T-cell (primary cell): ENCODE data around the gene THAP7. TPM values are rescaled to one million over a fixed set of nuclear protein-coding genes. Genes with fewer than 3 reads are reported as not detected.

ENCODE experiments used
- ATAC-seq, 4 experiments: fragments of 200-7000 bp in 3 of 4; fragments of 150-1000 bp in 1 of 4; cut with Tn5 transposase; replicated peaks in 1 of 4; 1 replicate in 3 of 4; 2 replicates in 1 of 4; pipeline ENCODE4 v1.10.0; 2021; ENCODE audit warnings: moderate library complexity in 3 of 4, mild to moderate bottlenecking in 2 of 4, moderate number of reproducible peaks in 1 of 4
- CTCF ChIA-PET, 2 donors: fragments of 300-600 bp; sonication (Branson Sonifier 250); formaldehyde crosslinking; loops; one replicate each; lab custom pipeline; 2022; ENCODE audit warnings: antibody characterized with exemption in 2 of 2; lab: Charles Lee
- POLR2A ChIA-PET, 2 donors: fragments of 300-600 bp; sonication (Branson Sonifier 250); formaldehyde crosslinking; loops; one replicate each; lab custom pipeline; 2022; ENCODE audit warnings: antibody characterized with exemption in 2 of 2; lab: Charles Lee
- DNase-seq, 35 experiments: peaks; one replicate each; pipeline versions ENCODE4 v3.0.0 to v3.0.0-alpha.2; 2013 to 2023
- H3K27ac ChIP-seq: one replicate; pipeline ENCODE4 v1.5.1; 2013; ENCODE audit warnings: low read length
- H3K27me3 ChIP-seq, 2 experiments: replicated peaks in 1 of 2; 1 replicate in 1 of 2; 2 replicates in 1 of 2; pipeline versions ENCODE4 v1.6.1 to v1.7.0; 2013; ENCODE audit warnings: low read length in 1 of 2, mixed read lengths in 1 of 2; ENCODE audit not compliant: control insufficient read depth in 2 of 2, insufficient read depth in 2 of 2; ENCODE audit errors: extremely low read depth in 1 of 2
- H3K36me3 ChIP-seq, 2 donors: 1 replicate in 1 of 2; 2 replicates in 1 of 2; pipeline versions ENCODE4 v1.6.1 to v1.7.0; 2013; ENCODE audit warnings: low read length in 1 of 2; ENCODE audit not compliant: control insufficient read depth in 2 of 2, insufficient read depth in 1 of 2; ENCODE audit errors: extremely low read depth in 1 of 2
- H3K4me1 ChIP-seq, 2 experiments: 1 replicate in 1 of 2; 2 replicates in 1 of 2; pipeline versions ENCODE4 v1.6.1 to v1.7.0; 2013; ENCODE audit warnings: low read length in 2 of 2, mixed read lengths in 1 of 2; ENCODE audit not compliant: insufficient read depth in 2 of 2, control insufficient read depth in 1 of 2; ENCODE audit errors: extremely low read depth in 1 of 2
- H3K4me3 ChIP-seq, 2 donors: 1 replicate in 1 of 2; 2 replicates in 1 of 2; pipeline versions ENCODE4 v1.5.1 to v1.7.0; 2013; ENCODE audit warnings: mild to moderate bottlenecking in 2 of 2, low read length in 1 of 2, moderate library complexity in 1 of 2; ENCODE audit not compliant: control insufficient read depth in 1 of 2; ENCODE audit errors: extremely low read depth in 1 of 2
- H3K9me3 ChIP-seq: 2 replicates; pipeline ENCODE4 v1.7.0; 2013
- H3K27ac Mint-ChIP-seq, 2 donors: one replicate each; pipeline ENCODE4 v1.8.0; 2020 to 2021; ENCODE audit warnings: mild to moderate bottlenecking in 2 of 2, mixed read lengths in 2 of 2
- H3K27me3 Mint-ChIP-seq, 2 donors: one replicate each; pipeline ENCODE4 v1.8.0; 2021 to 2022; ENCODE audit warnings: mixed read lengths in 2 of 2
- H3K36me3 Mint-ChIP-seq: one replicate; pipeline ENCODE4 v1.8.0; 2021; ENCODE audit warnings: mixed read lengths
- H3K4me1 Mint-ChIP-seq, 3 donors: one replicate each; pipeline ENCODE4 v1.8.0; 2020 to 2022; ENCODE audit warnings: mixed read lengths in 3 of 3, mild to moderate bottlenecking in 1 of 3
- H3K4me3 Mint-ChIP-seq, 3 donors: one replicate each; pipeline ENCODE4 v1.8.0; 2020 to 2022; ENCODE audit warnings: mild to moderate bottlenecking in 3 of 3, mixed read lengths in 3 of 3, moderate library complexity in 3 of 3
- H3K9me3 Mint-ChIP-seq, 3 donors: one replicate each; pipeline ENCODE4 v1.8.0; 2020 to 2022; ENCODE audit warnings: mixed read lengths in 3 of 3
- WGBS: methylation state at CpG from one replicate; pipeline ENCODE4 v1.1.5; 2013; ENCODE audit warnings: missing lambda C conversion rate; ENCODE audit not compliant: insufficient coverage; 5-methylcytosine and 5-hydroxymethylcytosine counted together
- total RNA-seq, 35 experiments: library from RNA in 6 of 35; stranded (reverse) in 6 of 35; fragments of 120-200 nt in 1 of 35; gene quantifications; one replicate each; pipeline versions ENCODE4 v1.2.1 to v1.2.4 and lab custom pipeline; 2013 to 2026

THAP7 gene
- total RNA-seq, 5 donors from 2014 or later (not counting 1 experiment from before 2014, with no cell fraction given) = 46.4 to 61.1 (median 56.8) TPM

DNA sequence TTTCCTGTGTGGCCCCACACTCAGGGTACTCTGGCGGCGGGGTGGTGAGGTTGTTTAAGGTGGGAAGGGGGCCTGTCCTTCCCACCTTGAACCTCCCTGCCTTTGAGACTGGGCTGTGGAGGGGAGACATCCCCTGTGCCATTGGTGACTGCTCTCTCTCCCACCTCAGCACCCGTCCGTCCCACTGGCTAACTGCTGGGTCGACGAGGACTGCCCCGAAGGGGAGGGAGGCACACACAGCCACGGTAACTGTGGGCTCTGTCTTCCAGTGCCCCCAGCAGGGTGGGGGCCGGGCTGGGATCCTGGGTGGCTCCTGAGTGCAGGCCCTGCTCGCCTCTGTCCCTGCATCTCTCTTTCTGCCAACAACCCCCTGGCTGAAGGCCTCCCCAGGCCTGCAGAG is 20.6 kb upstream of the THAP7 start:
- Mint-ChIP-seq H3K36me3 (no peaks in the 10 kb centered on the region), H3K27me3 (no peaks in the 10 kb centered on the region), H3K4me1 (peaks cover 13 to 17% (median 16%) of the 10 kb centered on the region in 3 donors), H3K4me3 (no peak overlapping the region), H3K27ac (no peak overlapping the region), H3K9me3 (no peaks in the 10 kb centered on the region)
- ChIA-PET POLR2A (no interaction called here), CTCF (interaction anchor here in 1 of 2 donors (0.5 kb wide), 1 partner anchor 20 kb away, joined by 3 read pairs; no protein-coding TSS in a partner anchor)
- Histone ChIP-seq H3K4me3 (no peak overlapping the region), H3K36me3 (no peaks in the 10 kb centered on the region), H3K27ac (no peak overlapping the region), H3K4me1 (peaks cover 0 to 13% of the 10 kb centered on the region in 2 experiments), H3K27me3 (peaks cover 0 to 28% of the 10 kb centered on the region in 2 experiments), H3K9me3 (no peaks in the 10 kb centered on the region)
- WGBS = 74% methylated on average over 6 of the region's 10 CpGs
- no peak for ATAC-seq
- no peak for DNase-seq

DNA sequence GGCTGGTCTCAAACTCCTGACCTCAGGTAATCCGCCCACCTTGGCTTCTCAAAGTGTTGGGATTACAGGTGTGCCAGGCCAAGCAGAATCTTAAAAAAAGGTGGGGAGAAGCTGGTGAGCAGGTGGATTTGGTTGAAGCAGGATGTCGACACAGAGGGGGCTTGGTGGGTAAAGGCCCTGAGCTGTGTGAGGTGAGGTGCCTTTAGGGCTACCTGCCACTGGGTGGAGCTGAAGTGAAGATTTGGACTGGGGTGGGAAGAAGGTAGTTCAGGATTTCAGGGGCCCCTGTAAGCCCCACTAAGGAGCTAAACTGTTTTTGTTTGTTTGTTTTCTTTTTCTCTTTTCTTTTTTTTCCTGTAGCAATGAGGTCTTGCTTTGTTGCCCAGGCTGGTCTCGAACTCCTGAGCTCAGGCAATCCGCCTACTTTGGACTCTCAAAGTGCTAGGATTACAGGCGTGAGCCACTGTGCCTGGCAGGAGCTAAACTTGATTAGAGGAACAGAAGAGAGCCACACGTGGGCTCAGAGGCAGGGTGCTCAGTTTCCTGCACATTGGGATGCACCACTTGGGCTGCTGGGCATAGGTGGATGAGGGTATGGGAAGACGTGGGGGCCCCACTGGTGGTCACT is 19.0 kb upstream of the THAP7 start:
- 59% methylated on average over 6 of the region's 7 CpGs for WGBS
- no peak overlapping the region for H3K4me3 Mint-ChIP-seq
- Histone ChIP-seq H3K4me1 (peaks cover 0 to 11% of the 10 kb centered on the region in 2 experiments), H3K4me3 (no peak overlapping the region), H3K9me3 (no peaks in the 10 kb centered on the region), H3K27ac (no peak overlapping the region), H3K27me3 (peaks cover 0 to 17% of the 10 kb centered on the region in 2 experiments), H3K36me3 (no peaks in the 10 kb centered on the region)
- H3K27ac Mint-ChIP-seq = no peak overlapping the region
- peaks cover 14 to 22% (median 15%) of the 10 kb centered on the region in 3 donors for H3K4me1 Mint-ChIP-seq
- H3K27me3 Mint-ChIP-seq = no peaks in the 10 kb centered on the region
- ChIA-PET POLR2A (no interaction called here), CTCF (interaction anchor here in 1 of 2 donors (0.6 to 0.7 kb wide), 2 partner anchors 27 to 160 kb away, joined by 3 read pairs; no protein-coding TSS in a partner anchor)
- DNase-seq (peak in 5 of 35 experiments; percentile 22 to 46 (median 28)), ATAC-seq (peak in 2 of 4 experiments; percentile 51 to 62)
- no peaks in the 10 kb centered on the region for H3K9me3 Mint-ChIP-seq
- H3K36me3 Mint-ChIP-seq = no peaks in the 10 kb centered on the region

DNA sequence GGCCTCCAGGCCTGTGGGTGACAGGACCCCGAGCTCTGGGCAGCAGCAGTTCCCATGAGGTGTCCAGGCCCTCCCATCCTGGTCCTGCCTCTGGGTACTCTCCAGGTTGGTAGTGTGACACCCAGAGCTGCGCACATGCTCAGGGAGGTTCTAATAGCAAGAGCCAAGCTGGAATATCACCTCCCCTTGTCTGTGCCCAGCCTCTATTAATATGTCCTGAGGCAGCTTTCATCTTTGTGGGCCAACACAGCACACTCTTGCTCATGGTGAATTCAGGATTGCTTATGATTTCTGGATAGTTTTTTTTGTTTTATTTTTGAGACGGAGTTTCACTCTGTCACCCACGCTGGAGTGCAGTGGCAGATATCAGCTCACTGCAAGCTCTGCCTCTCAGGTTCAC is 16.4 kb upstream of the THAP7 start:
- H3K36me3 ChIP-seq = no peaks in the 10 kb centered on the region
- Mint-ChIP-seq H3K27ac (no peak overlapping the region), H3K9me3 (no peaks in the 10 kb centered on the region), H3K36me3 (no peaks in the 10 kb centered on the region), H3K4me1 (peaks cover 20 to 35% (median 23%) of the 10 kb centered on the region in 3 donors), H3K4me3 (no peak overlapping the region), H3K27me3 (no peaks in the 10 kb centered on the region)
- ATAC-seq = no peak
- H3K27ac ChIP-seq = no peak overlapping the region
- ChIA-PET POLR2A (no interaction called here), CTCF (no interaction called here)
- H3K4me1 ChIP-seq = peaks cover 8 to 25% of the 10 kb centered on the region in 2 experiments
- H3K4me3 ChIP-seq = no peak overlapping the region
- DNase-seq = no peak
- WGBS = 70% methylated on average over 2 of the region's 4 CpGs
- peaks cover 0 to 14% of the 10 kb centered on the region in 2 experiments for H3K27me3 ChIP-seq
- H3K9me3 ChIP-seq = no peaks in the 10 kb centered on the region

DNA sequence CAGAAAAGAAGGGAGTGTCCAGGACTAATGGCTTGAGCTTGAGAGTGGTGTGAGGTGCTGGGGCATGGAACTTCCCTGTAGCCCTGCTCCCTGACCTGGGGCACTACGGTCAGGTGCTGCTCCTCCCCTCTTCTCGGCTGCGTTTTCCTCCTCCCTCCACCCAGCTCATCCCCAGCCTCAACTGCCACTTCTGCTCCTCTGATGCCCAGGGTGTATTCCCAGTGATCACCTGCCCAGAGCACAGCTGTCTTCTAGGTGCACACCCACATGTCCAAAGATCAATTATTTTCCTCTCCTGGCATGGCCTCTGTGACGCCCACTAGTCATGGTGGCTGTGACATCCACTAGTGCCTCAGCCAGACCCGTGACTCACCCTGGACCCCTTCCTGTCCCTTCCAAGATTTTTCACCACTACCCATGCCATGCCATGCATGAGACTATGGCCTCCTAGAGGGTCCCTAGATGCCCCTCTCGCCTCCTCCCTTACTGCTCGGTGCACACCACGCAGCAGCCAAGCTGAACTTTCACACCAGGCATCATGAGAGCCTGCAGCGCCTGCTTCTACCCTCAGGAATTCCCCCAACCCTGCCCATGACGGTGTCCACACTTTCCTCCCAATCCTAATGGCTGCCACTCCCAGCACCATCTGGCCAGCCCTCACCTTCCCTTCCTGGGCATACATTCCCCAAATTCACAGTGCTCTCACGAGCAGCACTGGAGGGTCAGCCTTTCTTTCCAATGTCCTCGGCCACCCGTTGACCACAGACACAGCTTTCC is 14.9 kb upstream of the THAP7 start:
- H3K27me3 ChIP-seq = peaks cover 0 to 14% of the 10 kb centered on the region in 2 experiments
- H3K4me3 ChIP-seq = no peak overlapping the region
- Mint-ChIP-seq H3K9me3 (no peaks in the 10 kb centered on the region), H3K36me3 (no peaks in the 10 kb centered on the region), H3K27me3 (no peaks in the 10 kb centered on the region), H3K4me1 (peaks cover 20 to 38% (median 26%) of the 10 kb centered on the region in 3 donors), H3K4me3 (peak overlapping the region in 1 of 3 donors; percentile 36), H3K27ac (peak overlapping the region in 1 of 2 donors; percentile 45)
- ChIA-PET CTCF (no interaction called here), POLR2A (interaction anchor here in 1 of 2 donors (0.7 kb wide), 1 partner anchor 14 kb away, joined by 14 read pairs; no protein-coding TSS in a partner anchor)
- no peak overlapping the region for H3K27ac ChIP-seq
- 74% methylated on average over 11 of the region's 13 CpGs for WGBS
- H3K9me3 ChIP-seq = no peaks in the 10 kb centered on the region
- DNase-seq (no peak), ATAC-seq (no peak)
- no peaks in the 10 kb centered on the region for H3K36me3 ChIP-seq
- peaks cover 8 to 25% of the 10 kb centered on the region in 2 experiments for H3K4me1 ChIP-seq

DNA sequence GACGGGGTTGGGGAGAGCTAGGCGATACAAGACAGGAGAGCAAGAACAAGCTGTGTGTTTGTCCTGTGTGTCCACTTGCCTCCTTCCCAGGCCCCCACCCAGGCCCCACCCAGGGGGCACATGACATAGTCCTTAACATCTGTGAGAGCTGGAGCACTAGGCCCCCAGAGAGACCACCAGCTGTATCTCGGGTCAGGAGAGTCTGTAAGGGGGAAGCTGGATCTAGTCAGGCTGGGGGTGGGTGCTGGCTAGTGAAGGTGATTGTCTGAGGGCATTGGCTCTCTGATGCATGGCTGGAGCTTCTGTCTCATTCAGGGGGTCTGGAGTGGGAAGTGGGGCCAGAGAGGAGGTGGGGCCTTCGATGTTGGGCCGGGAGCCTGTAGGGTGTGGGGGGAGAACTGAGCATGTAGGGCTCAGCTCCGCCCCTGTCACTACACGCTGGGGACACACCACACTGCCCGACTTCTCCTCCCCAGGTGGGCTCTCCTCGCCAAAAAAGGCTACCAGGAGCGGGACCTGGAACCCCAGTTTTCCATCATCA is 13.6 kb upstream of the THAP7 start:
- no peak overlapping the region for H3K27ac Mint-ChIP-seq
- Histone ChIP-seq H3K36me3 (no peaks in the 10 kb centered on the region), H3K9me3 (no peaks in the 10 kb centered on the region), H3K27me3 (peaks cover 0 to 6% of the 10 kb centered on the region in 2 experiments), H3K4me1 (peaks cover 8 to 25% of the 10 kb centered on the region in 2 experiments), H3K4me3 (no peak overlapping the region), H3K27ac (no peak overlapping the region)
- H3K4me3 Mint-ChIP-seq = peak overlapping the region in 2 of 3 donors; percentile 81 to 87
- POLR2A ChIA-PET = no interaction called here
- no peaks in the 10 kb centered on the region for H3K9me3 Mint-ChIP-seq
- ATAC-seq (no peak), DNase-seq (no peak)
- H3K36me3 Mint-ChIP-seq = no peaks in the 10 kb centered on the region
- 79% methylated on average over 5 of the region's 10 CpGs for WGBS
- peaks cover 16 to 34% (median 26%) of the 10 kb centered on the region in 3 donors for H3K4me1 Mint-ChIP-seq
- CTCF ChIA-PET = no interaction called here
- no peaks in the 10 kb centered on the region for H3K27me3 Mint-ChIP-seq
